ENCODE results near the gene RNF167. TPM values are rescaled to one million over a fixed set of nuclear protein-coding genes. Genes with fewer than 3 reads are reported as not detected.

The RNF167 gene
- total and polyA plus RNA-seq, 2 of the 13 experiments (the other 11 are each of a cell fraction or from before 2014, with no cell fraction given) = 44.1 to 45.4 TPM

- TF ChIP-seq, protein P1, sequence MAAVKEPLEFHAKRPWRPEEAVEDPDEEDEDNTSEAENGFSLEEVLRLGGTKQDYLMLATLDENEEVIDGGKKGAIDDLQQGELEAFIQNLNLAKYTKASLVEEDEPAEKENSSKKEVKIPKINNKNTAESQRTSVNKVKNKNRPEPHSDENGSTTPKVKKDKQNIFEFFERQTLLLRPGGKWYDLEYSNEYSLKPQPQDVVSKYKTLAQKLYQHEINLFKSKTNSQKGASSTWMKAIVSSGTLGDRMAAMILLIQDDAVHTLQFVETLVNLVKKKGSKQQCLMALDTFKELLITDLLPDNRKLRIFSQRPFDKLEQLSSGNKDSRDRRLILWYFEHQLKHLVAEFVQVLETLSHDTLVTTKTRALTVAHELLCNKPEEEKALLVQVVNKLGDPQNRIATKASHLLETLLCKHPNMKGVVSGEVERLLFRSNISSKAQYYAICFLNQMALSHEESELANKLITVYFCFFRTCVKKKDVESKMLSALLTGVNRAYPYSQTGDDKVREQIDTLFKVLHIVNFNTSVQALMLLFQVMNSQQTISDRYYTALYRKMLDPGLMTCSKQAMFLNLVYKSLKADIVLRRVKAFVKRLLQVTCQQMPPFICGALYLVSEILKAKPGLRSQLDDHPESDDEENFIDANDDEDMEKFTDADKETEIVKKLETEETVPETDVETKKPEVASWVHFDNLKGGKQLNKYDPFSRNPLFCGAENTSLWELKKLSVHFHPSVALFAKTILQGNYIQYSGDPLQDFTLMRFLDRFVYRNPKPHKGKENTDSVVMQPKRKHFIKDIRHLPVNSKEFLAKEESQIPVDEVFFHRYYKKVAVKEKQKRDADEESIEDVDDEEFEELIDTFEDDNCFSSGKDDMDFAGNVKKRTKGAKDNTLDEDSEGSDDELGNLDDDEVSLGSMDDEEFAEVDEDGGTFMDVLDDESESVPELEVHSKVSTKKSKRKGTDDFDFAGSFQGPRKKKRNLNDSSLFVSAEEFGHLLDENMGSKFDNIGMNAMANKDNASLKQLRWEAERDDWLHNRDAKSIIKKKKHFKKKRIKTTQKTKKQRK (IDR thresholded peaks at IDR 0.05; ENCODE audit: low read length) = no peak
- TF ChIP-seq ZBTB2 (CRISPR knock-in tag; IDR thresholded peaks at IDR 0.05; ENCODE audit: low read depth) (peak; percentile 64; the same call in 1 of the 2 replicates), THAP8 (CRISPR knock-in tag; IDR thresholded peaks at IDR 0.05; ENCODE audit: borderline replicate concordance) (0 out of 2 replicates have a peak, but pooled peaks have one; percentile 50), TRIM24 (CRISPR knock-in tag; IDR thresholded peaks at IDR 0.05) (no peak), SNAI1 (CRISPR knock-in tag; IDR thresholded peaks at IDR 0.05; ENCODE audit: borderline replicate concordance) (no peak), ZFP37 (CRISPR knock-in tag; IDR thresholded peaks at IDR 0.05; ENCODE audit: borderline replicate concordance) (peak; percentile 36; the same call in 1 of the 2 replicates), PPARG (CRISPR knock-in tag; conservative IDR thresholded peaks at IDR 0.05) (no peak), ZNF790 (CRISPR knock-in tag; IDR thresholded peaks at IDR 0.05; ENCODE audit: borderline replicate concordance) (0 out of 2 replicates have a peak, but pooled peaks have one; percentile 79), TBP (CRISPR knock-in tag; IDR thresholded peaks at IDR 0.05) (no peak), ZSCAN5A (CRISPR knock-in tag; IDR thresholded peaks at IDR 0.05; ENCODE audit: borderline replicate concordance) (no peak), ZNF569 (CRISPR knock-in tag; IDR thresholded peaks at IDR 0.05; ENCODE audit: borderline replicate concordance) (peak; percentile 75; the same call in 1 of the 2 replicates), FOXJ3 (CRISPR knock-in tag; IDR thresholded peaks at IDR 0.05; ENCODE audit: borderline replicate concordance) (no peak), GLMP (CRISPR knock-in tag; IDR thresholded peaks at IDR 0.05; ENCODE audit: borderline replicate concordance) (no peak), SP5 (CRISPR knock-in tag; IDR thresholded peaks at IDR 0.05; ENCODE audit: borderline replicate concordance, low read depth) (peak; percentile 56; the same call in 1 of the 2 replicates)
- TF ChIP-seq, protein P2, sequence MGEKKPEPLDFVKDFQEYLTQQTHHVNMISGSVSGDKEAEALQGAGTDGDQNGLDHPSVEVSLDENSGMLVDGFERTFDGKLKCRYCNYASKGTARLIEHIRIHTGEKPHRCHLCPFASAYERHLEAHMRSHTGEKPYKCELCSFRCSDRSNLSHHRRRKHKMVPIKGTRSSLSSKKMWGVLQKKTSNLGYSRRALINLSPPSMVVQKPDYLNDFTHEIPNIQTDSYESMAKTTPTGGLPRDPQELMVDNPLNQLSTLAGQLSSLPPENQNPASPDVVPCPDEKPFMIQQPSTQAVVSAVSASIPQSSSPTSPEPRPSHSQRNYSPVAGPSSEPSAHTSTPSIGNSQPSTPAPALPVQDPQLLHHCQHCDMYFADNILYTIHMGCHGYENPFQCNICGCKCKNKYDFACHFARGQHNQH (CRISPR knock-in tag; IDR thresholded peaks at IDR 0.05) = no peak; the same call in 1 of the 2 replicates
- TF ChIP-seq, protein P3, sequence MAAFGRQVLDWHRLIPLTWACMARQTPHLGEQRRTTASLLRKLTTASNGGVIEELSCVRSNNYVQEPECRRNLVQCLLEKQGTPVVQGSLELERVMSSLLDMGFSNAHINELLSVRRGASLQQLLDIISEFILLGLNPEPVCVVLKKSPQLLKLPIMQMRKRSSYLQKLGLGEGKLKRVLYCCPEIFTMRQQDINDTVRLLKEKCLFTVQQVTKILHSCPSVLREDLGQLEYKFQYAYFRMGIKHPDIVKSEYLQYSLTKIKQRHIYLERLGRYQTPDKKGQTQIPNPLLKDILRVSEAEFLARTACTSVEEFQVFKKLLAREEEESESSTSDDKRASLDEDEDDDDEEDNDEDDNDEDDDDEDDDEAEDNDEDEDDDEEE (CRISPR knock-in tag; IDR thresholded peaks at IDR 0.05) = peak; percentile 87
Measured at GRCh38 chr17:4967539-4968485, 27.7 kb downstream of the RNF167 start, which contains the start of gene SPAG7 (continued).

Measured in HepG2 (cell line).